Activated naive CD4-positive, alpha-beta T cell treated with anti-CD3 and anti-CD28 coated beads for 36 hours (primary cell): Measurements from ENCODE around the gene MYOZ1. TPM values are rescaled to one million over a fixed set of nuclear protein-coding genes. Genes with fewer than 3 reads are reported as not detected.
"Not testable (repeated sequence)": the region's sequence is repeated elsewhere in the genome, so short reads cannot be mapped to it uniquely, and the experiment has no call there.

ENCODE experiments used
- CTCF ChIA-PET: fragments of 350-600 bp; sonication (Branson Sonifier 250); formaldehyde crosslinking; loops from one replicate; lab custom pipeline; 2021; ENCODE audit warnings: antibody characterized with exemption; lab: Charles Lee
- DNase-seq: peaks from one replicate; pipeline ENCODE4 v3.0.0-alpha.2; 2020
- H3K27ac Mint-ChIP-seq: one replicate; pipeline ENCODE4 v1.8.0; 2021; ENCODE audit warnings: mild to moderate bottlenecking, mixed read lengths
- H3K27me3 Mint-ChIP-seq: one replicate; pipeline ENCODE4 v1.8.0; 2021; ENCODE audit warnings: low read depth, mixed read lengths
- H3K36me3 Mint-ChIP-seq: one replicate; pipeline ENCODE4 v1.8.0; 2021; ENCODE audit warnings: low read depth, mixed read lengths
- H3K4me1 Mint-ChIP-seq: one replicate; pipeline ENCODE4 v1.8.0; 2021; ENCODE audit warnings: low read depth, mixed read lengths
- H3K4me3 Mint-ChIP-seq: one replicate; pipeline ENCODE4 v1.8.0; 2021; ENCODE audit warnings: mild to moderate bottlenecking, moderate library complexity, mixed read lengths
- H3K9me3 Mint-ChIP-seq: one replicate; pipeline ENCODE4 v1.8.0; 2021; ENCODE audit warnings: mixed read lengths
- intact Hi-C: fragments of 100-400 bp; cut with micrococcal nuclease; formaldehyde crosslinking; loops from one replicate; pipeline ENCODE4 v1.15.1; 2023
- total RNA-seq, 2 experiments: library from RNA; stranded (reverse); gene quantifications; one replicate each; pipeline ENCODE4 v1.2.3, GENCODE V29; 2021

The MYOZ1 gene
- total RNA-seq, 2 experiments from 2014 or later, result not detected

GRCh38 chr10:73625004-73625883 lies 16.0 kb downstream of the MYOZ1 start:
- no peaks in the 10 kb centered on the region for H3K9me3 Mint-ChIP-seq
- peak overlapping the region; percentile 99 for H3K4me3 Mint-ChIP-seq
- DNase-seq, result peak; percentile 23
- no peaks in the 10 kb centered on the region for H3K27me3 Mint-ChIP-seq
- CTCF ChIA-PET, result interaction anchor here (0.7 to 3.3 kb wide), 4 partner anchors 19 to 414 kb away, joined by 3 to 19 read pairs (median 4); no protein-coding TSS in a partner anchor
- peak overlapping the region; percentile 95 for H3K27ac Mint-ChIP-seq
- H3K36me3 Mint-ChIP-seq, result peaks cover 3% of the 10 kb centered on the region
- intact Hi-C loops, result loop anchor here (1.0 to 10.0 kb wide), 8 partner anchors 19 to 960 kb away; partner anchors contain the start of genes ANXA7, DNAJC9, ECD and FAM149B1
- peaks cover 17% of the 10 kb centered on the region for H3K4me1 Mint-ChIP-seq

- H3K27me3 Mint-ChIP-seq, result no peaks in the 10 kb centered on the region
- intact Hi-C loops, result loop anchor here (10.0 kb wide), 2 partner anchors 458 to 962 kb away; partner anchors contain the start of genes ECD and FAM149B1
- H3K27ac Mint-ChIP-seq, result no peak overlapping the region
- no peak overlapping the region for H3K4me3 Mint-ChIP-seq
- H3K36me3 Mint-ChIP-seq, result peaks cover 3% of the 10 kb centered on the region
- no peaks in the 10 kb centered on the region for H3K9me3 Mint-ChIP-seq
- CTCF ChIA-PET, result interaction anchor here (0.8 to 1.9 kb wide), 2 partner anchors 21 to 94 kb away, joined by 4 to 5 read pairs; no protein-coding TSS in a partner anchor
- no peak for DNase-seq
- H3K4me1 Mint-ChIP-seq, result peaks cover 17% of the 10 kb centered on the region
Measured at GRCh38 chr10:73623056-73623455, 18.2 kb downstream of the MYOZ1 start.

- not testable (repeated sequence) for H3K27ac Mint-ChIP-seq, H3K4me1 Mint-ChIP-seq
Measured at GRCh38 chr10:73620974-73621373, 20.3 kb downstream of the MYOZ1 start.

GRCh38 chr10:73617143-73617542 lies 24.1 kb downstream of the MYOZ1 start:
- H3K4me3 Mint-ChIP-seq, H3K36me3 Mint-ChIP-seq, H3K27ac Mint-ChIP-seq, intact Hi-C loops, H3K4me1 Mint-ChIP-seq, H3K27me3 Mint-ChIP-seq, DNase-seq, H3K9me3 Mint-ChIP-seq: not testable (repeated sequence)
- CTCF ChIA-PET, result interaction anchor here (0.6 kb wide), 1 partner anchor 133 kb away, joined by 3 read pairs; no protein-coding TSS in a partner anchor

More at GRCh38 chr10:73620974-73621373, 20.3 kb downstream of the MYOZ1 start:
- H3K4me3 Mint-ChIP-seq, H3K9me3 Mint-ChIP-seq, DNase-seq, H3K27me3 Mint-ChIP-seq, H3K36me3 Mint-ChIP-seq: not testable (repeated sequence)
- CTCF ChIA-PET, result interaction anchor here (1.8 kb wide), 1 partner anchor 92 kb away, joined by 7 read pairs; no protein-coding TSS in a partner anchor
- intact Hi-C loops, result loop anchor here (10.0 kb wide), 2 partner anchors 456 to 964 kb away; partner anchors contain the start of genes ECD and FAM149B1

- Mint-ChIP-seq H3K4me3 (no peak overlapping the region), H3K27ac (no peak overlapping the region), H3K27me3 (no peaks in the 10 kb centered on the region), H3K36me3 (no peaks in the 10 kb centered on the region), H3K4me1 (no peaks in the 10 kb centered on the region), H3K9me3 (no peaks in the 10 kb centered on the region)
- CTCF ChIA-PET, result interaction anchor here (0.6 kb wide), 1 partner anchor 87 kb away, joined by 3 read pairs; no protein-coding TSS in a partner anchor
- intact Hi-C loops, result no loop called here
- DNase-seq, result no peak
Measured at GRCh38 chr10:73614720-73615119, 26.6 kb downstream of the MYOZ1 start.

GRCh38 chr10:73609116-73609515 lies 32.2 kb downstream of the MYOZ1 start:
- H3K4me3 Mint-ChIP-seq, result no peak overlapping the region
- H3K36me3 Mint-ChIP-seq, result no peaks in the 10 kb centered on the region
- H3K27ac Mint-ChIP-seq, result no peak overlapping the region
- DNase-seq, result no peak
- CTCF ChIA-PET, result interaction anchor here (0.6 to 1.8 kb wide), 2 partner anchors 34 to 125 kb away, joined by 3 to 5 read pairs; no protein-coding TSS in a partner anchor
- no peaks in the 10 kb centered on the region for H3K9me3 Mint-ChIP-seq
- H3K4me1 Mint-ChIP-seq, result no peaks in the 10 kb centered on the region
- intact Hi-C loops, result no loop called here
- H3K27me3 Mint-ChIP-seq, result no peaks in the 10 kb centered on the region

GRCh38 chr10:73601486-73601921 lies 39.8 kb downstream of the MYOZ1 start:
- no peaks in the 10 kb centered on the region for H3K4me1 Mint-ChIP-seq
- intact Hi-C loops, result no loop called here
- H3K36me3 Mint-ChIP-seq, result no peaks in the 10 kb centered on the region
- CTCF ChIA-PET, result interaction anchor here (0.6 to 0.8 kb wide), 4 partner anchors 59 to 726 kb away, joined by 3 to 5 read pairs (median 4); no protein-coding TSS in a partner anchor
- no peak overlapping the region for H3K4me3 Mint-ChIP-seq
- H3K27me3 Mint-ChIP-seq, result no peaks in the 10 kb centered on the region
- no peaks in the 10 kb centered on the region for H3K9me3 Mint-ChIP-seq
- DNase-seq, result no peak
- H3K27ac Mint-ChIP-seq, result no peak overlapping the region

- Mint-ChIP-seq H3K27me3 (no peaks in the 10 kb centered on the region), H3K27ac (no peak overlapping the region), H3K9me3 (no peaks in the 10 kb centered on the region), H3K4me3 (no peak overlapping the region), H3K4me1 (peaks cover 4% of the 10 kb centered on the region), H3K36me3 (no peaks in the 10 kb centered on the region)
- CTCF ChIA-PET, result interaction anchor here (0.6 kb wide), 1 partner anchor 12 kb away, joined by 3 read pairs; no protein-coding TSS in a partner anchor
- intact Hi-C loops, result no loop called here
- no peak for DNase-seq
Measured at GRCh38 chr10:73597346-73597745, 43.9 kb downstream of the MYOZ1 start.

- CTCF ChIA-PET, result no interaction called here
- Mint-ChIP-seq H3K27me3 (no peaks in the 10 kb centered on the region), H3K9me3 (no peaks in the 10 kb centered on the region), H3K27ac (no peak overlapping the region), H3K4me1 (peaks cover 17% of the 10 kb centered on the region), H3K4me3 (no peak overlapping the region), H3K36me3 (no peaks in the 10 kb centered on the region)
- intact Hi-C loops, result loop anchor here (5.0 kb wide), 2 partner anchors 48 to 182 kb away; partner anchors contain the start of genes ANXA7 and MYOZ1
- no peak for DNase-seq
Measured at GRCh38 chr10:73593812-73594211, 47.5 kb downstream of the MYOZ1 start.

GRCh38 chr10:73593110-73593509 lies 48.2 kb downstream of the MYOZ1 start:
- Mint-ChIP-seq H3K4me3 (no peak overlapping the region), H3K36me3 (no peaks in the 10 kb centered on the region), H3K27ac (no peak overlapping the region), H3K4me1 (peaks cover 17% of the 10 kb centered on the region), H3K27me3 (no peaks in the 10 kb centered on the region), H3K9me3 (no peaks in the 10 kb centered on the region)
- no peak for DNase-seq
- intact Hi-C loops, result loop anchor here (5.0 kb wide), 2 partner anchors 49 to 181 kb away; partner anchors contain the start of genes ANXA7 and MYOZ1
- CTCF ChIA-PET, result no interaction called here

- peak; percentile 59 for DNase-seq
- Mint-ChIP-seq H3K4me3 (no peak overlapping the region), H3K36me3 (no peaks in the 10 kb centered on the region), H3K27ac (peak overlapping the region; percentile 71), H3K9me3 (no peaks in the 10 kb centered on the region), H3K27me3 (no peaks in the 10 kb centered on the region), H3K4me1 (peaks cover 17% of the 10 kb centered on the region)
- CTCF ChIA-PET, result interaction anchor here (1.8 kb wide), 1 partner anchor 52 kb away, joined by 6 read pairs; no protein-coding TSS in a partner anchor
- intact Hi-C loops, result loop anchor here (1.0 to 5.0 kb wide), 3 partner anchors 33 to 180 kb away; partner anchors contain the start of genes ANXA7 and MYOZ1
Measured at GRCh38 chr10:73591935-73592699, 49.2 kb downstream of the MYOZ1 start.
